Globus pallidus (tissue), 1 donor: ENCODE data around the gene BICD2.

Source experiments
- DNase-seq: peaks from one replicate; pipeline ENCODE4 v3.0.0-alpha.2; 2015; ENCODE audit warnings: low spot score

Gene BICD2

DNA sequence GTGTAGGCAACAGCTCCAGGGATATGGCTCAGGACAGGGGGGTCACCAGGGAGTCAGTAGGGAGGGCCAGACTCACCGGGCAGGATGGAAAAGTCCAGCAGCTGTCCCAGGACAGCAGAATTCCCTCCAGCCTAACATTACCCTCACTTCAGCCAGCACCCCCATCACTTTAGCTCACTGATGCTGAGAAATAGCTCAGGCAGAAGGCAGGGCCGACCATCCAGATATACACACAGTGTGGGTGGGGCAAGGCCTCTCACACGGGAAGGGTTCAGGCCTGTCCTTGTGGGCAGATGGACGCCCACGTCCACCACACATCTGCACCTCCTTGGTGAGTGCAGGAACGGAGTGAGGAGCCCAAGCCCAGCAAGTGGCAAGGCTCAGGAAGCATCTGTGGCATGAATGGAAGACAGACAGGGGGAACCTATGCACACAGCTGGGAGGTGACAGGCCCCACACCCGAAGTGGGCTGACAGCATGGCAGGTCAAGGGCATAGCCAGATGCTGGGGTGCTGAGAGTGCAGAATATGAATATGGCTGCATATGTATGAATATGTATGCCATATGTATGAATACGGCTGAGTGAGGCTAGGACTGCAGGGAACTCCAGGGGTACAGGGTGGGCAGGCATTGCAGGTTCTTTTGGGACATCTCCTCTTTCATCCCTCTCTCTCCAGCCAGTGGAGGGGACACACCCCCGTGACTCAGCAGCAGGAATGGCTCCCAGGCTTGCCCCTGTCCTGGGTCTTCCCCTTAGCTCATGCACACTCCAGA lies 17.0 kb downstream of the BICD2 start:
- no peak for DNase-seq

DNA sequence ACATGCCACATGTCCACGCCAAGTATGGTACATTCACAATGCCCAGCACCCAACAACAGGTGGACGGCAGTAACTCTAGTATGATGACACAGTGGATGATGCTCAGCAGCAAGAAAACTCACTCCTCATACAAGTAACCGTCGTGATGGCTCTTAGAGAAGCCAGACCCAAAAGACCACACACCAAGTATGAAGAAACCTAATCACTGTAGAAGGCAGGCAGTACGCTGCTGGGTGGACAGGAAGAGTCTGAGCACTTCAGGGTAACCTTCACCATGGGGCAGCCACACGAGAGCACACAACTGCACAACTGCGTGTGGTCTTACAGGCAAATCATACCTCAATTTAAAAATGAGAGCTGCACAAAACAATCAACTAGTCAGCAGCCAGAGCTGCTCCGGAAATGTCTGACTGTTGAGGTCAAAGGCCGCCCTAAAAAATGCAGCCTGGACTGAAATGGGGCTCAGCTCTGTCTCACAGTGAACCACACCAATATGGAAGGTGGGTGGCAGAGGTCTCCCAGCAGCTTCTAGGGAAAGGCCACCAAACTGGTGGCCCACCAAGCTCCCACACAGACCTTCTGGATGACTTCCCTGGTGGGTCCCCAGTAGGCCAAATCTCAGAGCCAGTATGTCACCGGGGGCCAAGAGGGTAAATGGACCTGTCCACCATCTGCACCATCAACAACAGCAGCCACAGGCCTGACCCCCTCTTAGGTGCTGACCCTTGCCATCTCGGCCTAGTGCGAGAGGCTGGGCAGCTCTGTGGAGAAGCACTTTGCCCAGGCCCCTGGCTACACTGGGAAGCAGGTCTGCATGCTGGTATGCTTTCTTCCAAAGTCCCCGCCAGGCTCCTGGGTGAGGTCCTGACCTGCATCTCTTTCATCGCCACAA lies 17.8 kb downstream of the BICD2 start:
- no peak for DNase-seq

DNA sequence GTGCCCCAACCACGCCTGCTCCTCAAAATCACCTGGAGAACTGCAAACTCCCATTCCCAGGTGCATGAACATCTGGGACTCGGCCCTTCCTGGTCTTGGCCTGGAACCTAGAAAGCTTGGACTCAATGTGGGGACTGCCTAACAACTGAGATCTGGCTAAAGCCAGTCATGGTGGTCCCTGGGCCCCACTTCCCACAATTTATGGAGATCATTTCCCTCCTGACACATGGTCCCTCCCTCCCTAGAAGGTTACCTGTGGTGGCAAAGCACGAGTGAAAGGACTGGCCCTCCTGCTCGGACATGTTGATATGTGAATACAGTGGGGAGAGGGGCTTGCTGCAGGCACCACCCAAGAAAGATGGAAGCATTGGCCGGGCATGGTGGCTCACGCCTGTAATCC lies 18.8 kb downstream of the BICD2 start:
- no peak for DNase-seq

DNA sequence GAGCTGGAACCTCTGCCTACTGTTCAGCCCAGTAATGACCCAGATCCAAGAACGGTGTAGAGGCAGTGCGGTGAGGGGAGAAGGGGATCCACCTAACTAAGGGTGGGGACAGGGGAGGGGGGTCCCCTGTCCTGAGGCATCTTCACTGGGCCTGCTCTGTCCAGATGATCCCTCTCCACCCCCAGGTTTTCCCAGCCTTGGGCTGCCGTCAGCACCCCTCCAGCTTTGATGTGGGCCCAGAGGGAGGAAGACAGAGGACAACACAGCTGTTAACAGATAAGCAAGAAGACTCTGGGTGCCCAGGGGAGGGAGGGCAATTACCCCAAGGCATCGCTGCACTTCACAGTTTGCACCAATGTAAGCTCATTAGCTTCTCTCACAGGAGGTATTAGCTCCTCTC lies 19.3 kb downstream of the BICD2 start:
- DNase-seq: no peak

DNA sequence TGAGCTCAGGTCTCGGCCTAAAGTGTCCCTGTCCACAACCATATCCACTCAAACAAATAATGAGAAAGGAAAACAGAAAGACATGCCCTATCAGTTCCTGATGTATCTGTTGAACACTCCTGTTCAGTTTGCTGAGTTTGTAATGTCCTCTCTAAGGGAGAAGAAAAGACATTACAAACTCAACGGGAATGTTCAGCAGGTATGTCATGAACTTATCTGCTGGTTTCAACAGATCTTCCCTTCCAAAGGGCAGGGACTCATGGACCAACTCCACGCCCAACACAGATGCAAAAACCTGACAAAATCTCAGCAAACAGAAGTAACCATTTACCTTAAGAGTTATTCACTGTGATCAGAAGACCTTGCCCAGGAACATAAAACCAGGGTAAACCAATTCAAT lies 23.7 kb downstream of the BICD2 start:
- no peak for DNase-seq

DNA sequence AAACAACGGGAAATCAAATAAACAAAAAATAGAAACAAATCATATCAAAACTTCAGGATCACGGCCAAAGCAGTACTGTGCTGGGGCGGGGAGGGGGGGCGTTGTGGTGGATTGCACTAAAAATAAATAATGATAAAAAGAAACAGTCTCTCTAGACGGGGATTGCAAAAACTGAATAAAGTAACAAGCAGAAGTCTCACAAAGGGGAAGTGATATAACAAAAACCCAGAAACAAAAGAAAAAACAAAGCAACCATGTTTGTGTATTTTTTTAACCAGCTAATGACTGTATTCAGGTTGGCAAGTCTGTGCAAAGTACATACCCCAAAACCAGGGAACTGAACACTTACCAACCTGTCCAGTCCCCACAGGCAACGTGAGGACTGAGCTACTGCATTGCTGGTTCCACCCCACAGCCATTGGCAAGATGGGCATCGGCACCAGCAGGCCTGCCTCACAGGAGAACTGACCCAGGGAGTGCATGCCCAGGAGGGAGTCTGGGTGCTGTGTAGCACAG lies 24.1 kb downstream of the BICD2 start:
- no peak for DNase-seq

DNA sequence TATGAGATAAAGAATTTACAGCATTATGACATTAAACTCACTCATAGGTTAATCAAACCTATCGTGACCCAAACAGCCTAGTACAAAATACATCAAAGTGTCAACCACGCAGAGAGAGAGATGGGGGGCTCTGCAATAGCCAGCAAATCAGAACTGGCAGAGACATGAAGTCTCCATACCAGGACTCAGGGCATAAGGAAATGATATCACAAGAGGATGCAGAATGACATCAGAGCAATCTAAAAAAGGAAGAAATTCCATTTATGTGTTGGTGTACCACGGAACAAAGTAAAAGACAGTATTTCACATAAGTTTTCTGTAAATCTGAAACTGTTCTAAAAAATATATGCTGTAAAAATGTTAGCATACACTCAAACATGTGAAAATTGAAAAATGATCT lies 24.6 kb downstream of the BICD2 start:
- DNase-seq: no peak

DNA sequence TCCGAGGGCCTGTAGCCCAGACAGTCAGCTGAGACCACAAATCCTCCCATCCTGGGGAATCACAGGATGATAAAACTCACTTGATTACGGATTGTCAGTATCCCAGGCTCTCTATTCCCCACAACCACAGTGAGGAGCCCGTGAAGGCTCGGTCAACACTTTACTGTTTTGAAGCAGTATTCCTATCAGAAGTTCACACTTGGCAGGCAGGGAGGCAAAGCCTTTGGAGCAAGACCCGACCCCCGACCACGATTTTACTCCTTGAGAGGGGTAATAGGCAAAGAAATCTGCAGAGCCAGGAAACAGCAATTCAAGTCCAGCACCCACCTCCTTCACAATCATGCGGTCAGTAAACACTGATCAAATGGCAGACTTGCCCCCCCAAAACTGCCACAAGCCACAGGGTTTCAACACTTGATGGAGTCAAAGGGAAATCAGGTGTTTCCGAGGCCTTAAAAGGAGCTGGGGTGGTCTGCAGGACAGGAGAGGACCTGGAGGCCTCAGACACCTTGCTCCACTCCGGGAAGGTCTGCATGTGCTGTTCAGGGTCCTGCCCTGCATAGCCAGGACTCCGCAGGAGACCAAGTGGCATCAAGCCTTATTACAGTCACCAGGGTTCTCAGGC lies 25.2 kb downstream of the BICD2 start:
- no peak for DNase-seq

DNA sequence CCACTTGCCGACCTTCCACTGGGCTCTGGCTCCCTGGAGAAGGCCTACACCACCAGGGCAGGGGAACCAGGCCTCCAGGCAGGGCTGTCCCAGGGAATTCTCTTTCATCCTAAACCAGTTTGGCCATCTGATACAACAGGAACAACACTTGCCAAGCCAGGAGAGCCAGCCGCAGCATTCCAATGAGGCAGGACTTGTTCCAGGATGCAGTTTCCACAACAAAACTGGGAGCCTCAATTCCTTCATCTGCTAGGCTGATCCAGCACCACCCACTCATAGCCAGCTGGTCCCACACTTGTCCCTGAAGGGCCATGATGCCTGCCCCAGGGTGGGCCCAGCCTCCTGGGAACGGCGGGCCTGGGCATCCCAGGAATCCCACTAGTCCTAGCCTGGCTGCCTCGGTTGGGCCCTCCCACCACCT lies 26.0 kb downstream of the BICD2 start:
- no peak for DNase-seq

DNA sequence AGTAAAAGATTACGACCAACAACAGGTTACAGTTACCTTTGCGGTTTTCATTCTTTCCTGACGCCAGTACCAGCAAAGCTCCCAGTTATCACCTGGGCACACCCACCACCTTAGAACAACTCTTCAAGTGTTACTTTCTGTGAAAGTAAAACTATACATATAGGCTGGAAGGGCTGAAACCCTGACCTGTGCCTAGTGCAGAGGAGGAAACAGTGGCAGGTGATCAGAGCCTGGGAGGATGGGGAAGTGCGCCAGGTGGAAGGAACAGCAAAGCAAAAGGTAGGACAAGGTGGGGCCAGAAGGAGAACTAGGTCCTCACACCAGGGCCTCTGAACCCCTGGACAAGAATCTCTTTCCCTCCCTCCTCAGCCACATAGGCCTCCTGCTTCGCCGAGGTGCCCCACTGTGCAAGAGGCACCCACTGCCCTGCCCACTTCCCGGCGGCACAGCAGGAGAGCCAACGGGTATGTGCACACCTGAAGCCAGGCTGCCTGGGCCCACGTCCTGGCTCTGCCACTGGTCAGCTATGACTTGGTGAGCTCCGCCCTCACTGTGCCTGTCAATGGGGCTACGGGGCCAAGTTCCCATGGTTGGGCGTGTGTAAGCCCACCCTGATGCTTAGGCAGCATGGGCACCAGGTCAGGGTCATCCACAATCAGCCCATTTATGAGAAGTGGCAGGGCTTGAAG lies 26.9 kb downstream of the BICD2 start:
- DNase-seq: no peak

DNA sequence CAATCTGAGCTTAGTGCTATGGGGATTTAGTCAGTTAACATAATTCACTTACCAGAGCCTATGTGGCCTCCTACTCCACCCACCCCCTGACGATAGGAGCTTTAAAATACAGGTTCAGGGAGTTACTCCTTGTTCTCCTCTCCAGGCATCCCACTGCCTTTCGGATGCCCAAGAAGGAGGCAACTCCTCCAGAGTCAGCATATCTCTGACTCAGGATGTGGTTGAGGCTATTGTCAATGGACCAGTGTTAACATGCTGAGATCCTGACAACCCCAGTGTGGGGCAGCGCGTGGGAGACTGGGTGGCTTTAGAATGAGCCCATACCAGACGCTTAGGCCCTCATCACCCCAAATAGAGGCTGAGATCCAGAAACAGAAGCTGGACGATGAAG lies 27.4 kb downstream of the BICD2 start:
- DNase-seq: no peak

DNA sequence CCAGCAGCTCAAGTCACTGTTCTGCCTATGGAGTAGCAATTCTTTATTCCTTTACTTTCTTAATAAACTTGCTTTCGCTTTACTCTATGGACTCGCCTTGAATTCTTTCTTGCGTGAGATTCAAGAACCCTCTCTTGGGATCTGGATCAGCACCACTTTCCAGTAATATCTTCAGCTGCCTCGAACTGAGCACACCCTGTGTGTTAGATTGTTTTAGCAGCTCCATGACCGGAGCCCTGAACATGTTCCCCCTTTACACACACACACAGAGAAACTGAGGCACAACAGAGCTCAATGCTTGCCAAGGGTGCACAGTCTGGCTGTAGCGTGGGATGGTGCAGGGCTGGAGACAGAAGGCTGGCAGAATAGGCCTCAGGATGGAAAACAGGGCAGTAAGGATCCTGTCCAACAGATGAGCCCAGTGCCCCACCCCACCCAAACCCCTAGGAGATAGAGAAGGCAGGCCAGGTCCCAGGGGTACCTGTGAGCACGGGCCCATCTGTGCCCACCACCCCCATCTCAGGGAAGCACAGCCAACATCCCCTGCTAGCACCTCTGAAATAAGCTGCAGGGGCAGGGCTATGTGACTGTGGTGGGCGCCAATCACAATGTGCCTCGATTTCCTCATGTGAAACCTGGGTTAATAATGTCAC lies 27.9 kb downstream of the BICD2 start:
- no peak for DNase-seq

DNA sequence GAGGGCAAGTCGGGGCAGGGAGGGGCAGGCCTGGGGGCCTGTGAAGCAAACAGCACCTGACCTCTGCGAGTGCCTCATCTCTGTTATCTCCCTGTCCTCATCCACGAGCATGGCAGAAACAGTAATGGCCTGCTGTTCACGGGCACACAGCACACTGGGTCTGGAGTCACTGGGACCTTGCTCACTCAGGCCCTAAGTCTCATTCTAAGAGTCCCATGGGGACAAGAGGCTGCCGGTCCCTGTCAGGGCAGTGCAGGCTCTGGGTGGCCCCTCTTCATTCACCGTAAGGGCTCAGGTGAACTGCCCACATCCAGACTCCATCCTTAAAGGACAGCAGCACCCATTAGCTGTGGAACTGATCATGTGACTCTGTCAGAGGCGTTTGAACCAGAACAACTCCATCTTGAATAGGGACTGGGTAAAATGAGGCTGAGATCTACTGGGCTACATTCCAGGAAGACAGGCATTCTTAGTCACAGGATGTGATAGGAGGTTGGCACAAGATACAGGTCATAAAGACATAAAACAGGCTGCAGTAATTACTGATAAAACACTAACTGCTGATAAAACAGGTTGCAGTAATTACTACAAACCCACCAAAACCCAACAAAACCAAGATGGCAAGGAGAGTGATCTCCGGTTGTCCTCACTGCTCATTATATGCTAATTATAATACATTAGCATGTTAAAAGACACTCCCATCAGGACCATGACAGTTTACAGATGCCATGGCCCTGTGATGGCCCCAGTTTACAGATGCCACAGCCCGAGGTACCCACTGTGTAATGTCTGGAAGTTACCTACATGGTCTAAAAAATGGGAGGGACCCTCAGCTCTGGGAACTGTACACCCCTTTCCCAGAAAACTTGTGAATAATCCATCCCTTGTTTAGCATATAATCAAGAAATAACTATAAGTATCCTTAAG lies 28.7 kb downstream of the BICD2 start:
- no peak for DNase-seq

DNA sequence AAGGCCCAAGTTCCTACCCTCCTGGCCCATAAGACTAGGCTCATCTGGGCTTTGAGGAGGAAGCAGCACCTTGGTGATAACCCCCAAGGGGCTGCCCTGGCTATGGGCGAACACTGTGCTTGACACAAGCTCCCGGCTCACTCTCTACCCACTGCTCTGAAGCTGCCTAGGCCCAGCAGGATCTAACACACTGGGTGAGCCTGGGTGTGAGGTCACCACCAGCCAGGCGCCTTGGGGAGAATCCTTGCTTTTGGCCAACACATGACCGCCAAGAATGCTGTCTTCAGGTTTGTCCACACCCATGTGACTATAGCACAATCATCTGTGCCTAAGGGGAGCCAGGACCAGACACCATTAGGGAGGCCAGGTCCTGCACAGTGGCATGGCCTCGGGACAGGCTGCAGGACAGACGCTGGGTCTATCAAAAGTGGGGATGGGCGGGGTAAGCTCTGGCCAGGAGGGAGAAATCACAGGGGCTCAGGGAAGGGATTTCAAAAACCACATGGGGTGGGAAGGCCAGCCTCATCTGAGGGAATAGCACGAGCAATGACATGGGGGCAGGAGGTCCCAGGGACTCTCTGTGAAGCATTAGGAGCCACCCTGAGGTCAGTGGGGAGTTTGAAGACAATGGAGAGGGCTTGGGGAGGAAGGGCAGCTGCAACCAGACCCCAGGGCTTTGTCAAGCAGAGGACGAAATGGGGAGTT lies 29.6 kb downstream of the BICD2 start:
- no peak for DNase-seq

DNA sequence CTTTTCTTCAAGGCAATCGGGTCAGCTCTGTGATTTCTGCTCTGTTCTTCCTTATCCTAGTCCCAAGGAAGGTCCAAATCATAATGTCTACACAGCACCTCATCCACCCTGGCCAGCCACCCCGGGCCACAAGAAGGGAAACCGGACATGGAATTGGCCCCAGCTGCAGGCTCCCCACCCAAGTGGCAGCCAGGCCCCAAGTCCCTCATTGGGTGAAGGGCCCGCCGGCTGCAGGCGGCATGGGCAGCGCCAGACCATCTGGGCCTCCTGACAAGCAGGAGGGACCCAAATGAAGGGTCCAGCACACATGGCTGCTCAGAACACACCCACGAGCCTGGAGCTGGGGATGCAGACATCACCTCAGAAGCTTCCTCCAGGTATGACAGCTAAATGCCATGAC lies 33.7 kb downstream of the BICD2 start:
- DNase-seq: no peak

DNA sequence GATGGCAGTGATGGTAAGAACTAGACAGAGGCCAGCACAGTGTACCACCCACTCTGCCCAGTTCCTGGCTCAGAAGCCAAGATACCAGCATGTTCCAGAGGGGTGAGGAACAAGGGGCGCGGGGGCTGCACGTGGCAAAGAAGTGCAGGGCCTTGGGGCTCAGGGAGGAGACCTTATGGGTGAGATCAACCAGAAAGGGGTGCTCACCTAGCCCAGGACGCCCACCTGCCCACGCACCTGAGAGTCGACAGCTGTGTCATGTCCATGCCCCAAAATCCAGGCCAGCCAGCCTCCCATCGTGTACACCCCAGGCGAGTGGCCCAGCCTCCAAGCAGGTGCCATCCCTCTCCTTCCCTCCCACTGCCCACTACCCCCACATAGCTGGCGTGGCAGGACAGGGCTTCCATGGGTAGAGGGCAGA lies 34.9 kb downstream of the BICD2 start:
- no peak for DNase-seq

DNA sequence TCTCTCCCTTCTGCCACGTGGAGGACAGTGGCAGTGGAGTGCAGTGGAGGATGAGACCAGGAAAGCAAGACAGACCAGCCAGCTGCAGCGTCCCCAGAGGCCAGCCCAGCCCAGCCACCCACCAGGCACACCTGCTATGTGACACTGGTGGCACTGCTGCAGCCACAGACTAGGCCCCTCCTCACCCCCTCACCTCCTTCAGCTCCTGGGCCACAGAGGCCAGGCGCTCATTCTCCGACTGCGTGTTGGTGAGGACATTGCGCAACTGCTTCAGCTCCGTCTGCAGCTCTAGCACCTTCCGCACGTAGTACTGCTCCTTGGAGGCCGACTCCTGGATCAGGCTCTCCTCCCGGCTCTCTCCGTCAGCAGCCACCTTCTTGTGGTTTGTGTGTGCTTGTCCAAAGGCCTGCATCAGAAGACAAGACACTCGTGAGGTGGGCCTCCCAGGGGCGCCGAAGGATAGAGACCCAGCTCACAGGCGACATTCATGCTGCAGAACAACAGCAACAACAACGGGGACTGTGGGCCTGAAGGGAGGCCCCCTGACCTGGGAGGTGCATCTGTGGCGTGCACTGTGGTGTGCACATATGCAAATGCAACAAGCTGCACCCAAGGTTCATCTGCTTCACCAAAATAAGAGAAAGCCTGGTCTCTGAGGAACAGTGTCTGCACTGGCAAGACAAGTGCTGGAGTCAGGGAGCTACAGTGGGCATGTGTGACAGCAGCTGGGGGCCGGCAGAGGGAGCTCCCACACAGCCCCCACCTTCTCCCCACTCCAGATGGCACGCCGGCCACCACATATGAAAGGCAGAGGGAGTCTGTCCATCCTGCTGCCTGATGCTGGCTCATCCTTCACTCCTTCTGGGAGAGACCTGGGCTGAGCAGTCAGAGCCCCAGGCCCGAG lies 35.5 kb downstream of the BICD2 start:
- peak; percentile 68 for DNase-seq
